ENCODE measurements around the gene RALA. TPM values are rescaled to one million over a fixed set of nuclear protein-coding genes. Genes with fewer than 3 reads are reported as not detected.

The RALA gene
- total RNA-seq, 1 experiment from 2014 or later, result 27.3 TPM

DNA sequence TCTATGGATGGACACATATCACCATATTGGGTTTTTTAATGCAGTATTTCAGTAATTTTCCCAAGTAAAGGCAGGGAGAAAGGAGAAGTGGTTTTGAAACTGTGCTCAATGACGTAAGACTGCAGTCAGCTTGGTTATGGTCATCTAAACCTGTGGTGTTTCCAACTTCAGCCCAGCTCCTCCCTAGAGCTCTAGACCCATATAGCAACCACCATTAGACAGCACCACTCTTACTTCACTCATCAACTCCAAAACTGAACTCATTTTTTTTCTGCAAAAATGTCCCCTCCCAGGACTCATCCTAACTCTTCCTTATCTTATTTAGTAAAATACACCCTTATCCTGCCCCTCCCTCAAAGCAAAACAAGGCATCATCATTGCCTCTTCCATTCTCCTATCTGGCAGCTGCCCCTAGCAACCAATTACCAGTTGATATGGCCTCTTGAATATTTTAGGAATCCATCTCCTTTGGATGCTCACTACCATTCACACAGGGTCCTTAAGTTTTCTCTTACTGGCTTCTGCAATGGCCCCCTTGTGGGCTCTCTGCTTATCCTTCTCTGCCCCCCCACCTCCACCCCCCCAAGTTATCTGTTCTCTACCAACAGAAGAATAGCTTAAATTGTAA is 1.5 kb upstream of the RALA start (continued):
- TF ChIP-seq, protein P1, sequence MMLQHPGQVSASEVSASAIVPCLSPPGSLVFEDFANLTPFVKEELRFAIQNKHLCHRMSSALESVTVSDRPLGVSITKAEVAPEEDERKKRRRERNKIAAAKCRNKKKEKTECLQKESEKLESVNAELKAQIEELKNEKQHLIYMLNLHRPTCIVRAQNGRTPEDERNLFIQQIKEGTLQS (IDR thresholded peaks at IDR 0.05), result no peak
- TF ChIP-seq, protein P2, sequence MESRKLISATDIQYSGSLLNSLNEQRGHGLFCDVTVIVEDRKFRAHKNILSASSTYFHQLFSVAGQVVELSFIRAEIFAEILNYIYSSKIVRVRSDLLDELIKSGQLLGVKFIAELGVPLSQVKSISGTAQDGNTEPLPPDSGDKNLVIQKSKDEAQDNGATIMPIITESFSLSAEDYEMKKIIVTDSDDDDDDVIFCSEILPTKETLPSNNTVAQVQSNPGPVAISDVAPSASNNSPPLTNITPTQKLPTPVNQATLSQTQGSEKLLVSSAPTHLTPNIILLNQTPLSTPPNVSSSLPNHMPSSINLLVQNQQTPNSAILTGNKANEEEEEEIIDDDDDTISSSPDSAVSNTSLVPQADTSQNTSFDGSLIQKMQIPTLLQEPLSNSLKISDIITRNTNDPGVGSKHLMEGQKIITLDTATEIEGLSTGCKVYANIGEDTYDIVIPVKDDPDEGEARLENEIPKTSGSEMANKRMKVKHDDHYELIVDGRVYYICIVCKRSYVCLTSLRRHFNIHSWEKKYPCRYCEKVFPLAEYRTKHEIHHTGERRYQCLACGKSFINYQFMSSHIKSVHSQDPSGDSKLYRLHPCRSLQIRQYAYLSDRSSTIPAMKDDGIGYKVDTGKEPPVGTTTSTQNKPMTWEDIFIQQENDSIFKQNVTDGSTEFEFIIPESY (IDR thresholded peaks at IDR 0.05; ENCODE audit: extremely low read depth, insufficient replicate concordance, low read length), result no peak
- TF ChIP-seq EZH2 (IDR thresholded peaks at IDR 0.05) (no peak), ZNF274 (IDR thresholded peaks at IDR 0.05; ENCODE audit: low read depth, low read length) (no peak), CBX3 (IDR thresholded peaks at IDR 0.05; ENCODE audit: low read depth) (no peak), TCF7L2 (IDR thresholded peaks at IDR 0.05; ENCODE audit: borderline replicate concordance, extremely low read depth, insufficient read depth, insufficient read length) (no peak)
- TF ChIP-seq, protein P3, sequence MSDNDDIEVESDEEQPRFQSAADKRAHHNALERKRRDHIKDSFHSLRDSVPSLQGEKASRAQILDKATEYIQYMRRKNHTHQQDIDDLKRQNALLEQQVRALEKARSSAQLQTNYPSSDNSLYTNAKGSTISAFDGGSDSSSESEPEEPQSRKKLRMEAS (IDR thresholded peaks at IDR 0.05), result no peak

DNA sequence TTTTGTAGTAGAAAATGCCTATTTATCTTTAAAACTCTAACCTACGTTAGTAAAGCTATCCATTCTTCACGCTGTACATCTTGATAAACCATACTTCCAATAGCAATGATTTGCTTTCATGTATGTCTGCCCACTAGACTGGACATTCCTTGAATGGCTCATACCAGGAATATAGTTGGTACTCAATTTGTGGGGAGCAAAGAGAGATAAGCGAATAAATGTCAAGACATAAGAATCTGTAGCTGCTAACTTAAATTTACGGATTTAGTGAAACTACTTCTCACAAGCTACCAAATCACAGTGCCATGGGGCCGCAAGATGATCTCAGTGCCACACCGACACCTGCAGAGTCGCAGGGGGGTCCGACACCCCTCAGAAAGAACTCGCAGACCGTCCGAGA is 763 bp upstream of the RALA start:
- ChIA-PET POLR2A (interaction anchor here (1.1 kb wide), 1 partner anchor 9 kb away, joined by 4 read pairs; no protein-coding TSS in a partner anchor), CTCF (interaction anchor here (2.1 kb wide), 1 partner anchor 42 kb away, joined by 9 read pairs; no protein-coding TSS in a partner anchor), RAD21 (ENCODE audit: low non-redundant PET in 1 of 2, low total read pairs in 2 of 2, uncharacterized antibody in 2 of 2, unreplicated experiment in 2 of 2) (no interaction called here)
- Histone ChIP-seq H4K20me1 (ENCODE audit: insufficient read depth) (no peaks in the 10 kb centered on the region), H3K4me2 (ENCODE audit: low read length) (peak overlapping the region; percentile 82), H3K36me3 (ENCODE audit: control insufficient read depth in 1 of 2, insufficient read depth in 2 of 2, low read length in 2 of 2) (no peaks in the 10 kb centered on the region), H3K9me3 (ENCODE audit: control insufficient read depth in 1 of 2, insufficient read depth in 1 of 2, low read depth in 1 of 2, low read length in 2 of 2) (no peaks in the 10 kb centered on the region), H3K9ac (ENCODE audit: low read length) (peak overlapping the region; percentile 84), H2AFZ (ENCODE audit: low read depth, low read length, poor library complexity, severe bottlenecking) (no peak overlapping the region), H3K9me2 (ENCODE audit: insufficient read depth) (no peaks in the 10 kb centered on the region), H3K79me2 (ENCODE audit: insufficient read depth, low read length) (peaks cover 50% of the 10 kb centered on the region), H3K4me3 (replicated peaks in 1 of 2; ENCODE audit: low read depth in 1 of 2, low read length in 2 of 2) (peak overlapping the region; percentile 57 to 84), H3K4me1 (ENCODE audit: control insufficient read depth in 1 of 2, insufficient read depth in 2 of 2, low read length in 2 of 2) (peaks cover 5 to 19% of the 10 kb centered on the region in 2 experiments), H3K27me3 (ENCODE audit: insufficient read depth, low read length) (no peaks in the 10 kb centered on the region), H3K27ac (ENCODE audit: low read depth, low read length) (peak overlapping the region; percentile 78)
- ATAC-seq, result no peak
- intact Hi-C loops (cut with micrococcal nuclease), result loop anchor here (5.0 kb wide), 1 partner anchor 125 kb away; no protein-coding TSS in a partner anchor
- no peak for DNase-seq (ENCODE audit: low read depth, low spot score)
- TSS peak; percentile 76 for BruUV-seq (replicated peaks)
- TF ChIP-seq, protein P3 (IDR thresholded peaks at IDR 0.05), result no peak
- TF ChIP-seq SRF (IDR thresholded peaks at IDR 0.05; ENCODE audit: low read depth) (no peak), SP1 (IDR thresholded peaks at IDR 0.05; ENCODE audit: low read depth) (no peak), ZFX (IDR thresholded peaks at IDR 0.05) (no peak), YY1 (IDR thresholded peaks at IDR 0.05; ENCODE audit: extremely low read depth, insufficient replicate concordance, low read depth, low read length) (no peak), FOSL1 (IDR thresholded peaks at IDR 0.05; ENCODE audit: low read depth) (no peak), RAD21 (IDR thresholded peaks at IDR 0.05; ENCODE audit: low read depth) (no peak), CEBPB (IDR thresholded peaks at IDR 0.05; ENCODE audit: low read depth) (no peak)
- TF ChIP-seq, protein P1 (IDR thresholded peaks at IDR 0.05), result no peak
- TF ChIP-seq, protein P2 (IDR thresholded peaks at IDR 0.05; ENCODE audit: extremely low read depth, insufficient replicate concordance, low read length), result no peak
- TF ChIP-seq, protein P4, sequence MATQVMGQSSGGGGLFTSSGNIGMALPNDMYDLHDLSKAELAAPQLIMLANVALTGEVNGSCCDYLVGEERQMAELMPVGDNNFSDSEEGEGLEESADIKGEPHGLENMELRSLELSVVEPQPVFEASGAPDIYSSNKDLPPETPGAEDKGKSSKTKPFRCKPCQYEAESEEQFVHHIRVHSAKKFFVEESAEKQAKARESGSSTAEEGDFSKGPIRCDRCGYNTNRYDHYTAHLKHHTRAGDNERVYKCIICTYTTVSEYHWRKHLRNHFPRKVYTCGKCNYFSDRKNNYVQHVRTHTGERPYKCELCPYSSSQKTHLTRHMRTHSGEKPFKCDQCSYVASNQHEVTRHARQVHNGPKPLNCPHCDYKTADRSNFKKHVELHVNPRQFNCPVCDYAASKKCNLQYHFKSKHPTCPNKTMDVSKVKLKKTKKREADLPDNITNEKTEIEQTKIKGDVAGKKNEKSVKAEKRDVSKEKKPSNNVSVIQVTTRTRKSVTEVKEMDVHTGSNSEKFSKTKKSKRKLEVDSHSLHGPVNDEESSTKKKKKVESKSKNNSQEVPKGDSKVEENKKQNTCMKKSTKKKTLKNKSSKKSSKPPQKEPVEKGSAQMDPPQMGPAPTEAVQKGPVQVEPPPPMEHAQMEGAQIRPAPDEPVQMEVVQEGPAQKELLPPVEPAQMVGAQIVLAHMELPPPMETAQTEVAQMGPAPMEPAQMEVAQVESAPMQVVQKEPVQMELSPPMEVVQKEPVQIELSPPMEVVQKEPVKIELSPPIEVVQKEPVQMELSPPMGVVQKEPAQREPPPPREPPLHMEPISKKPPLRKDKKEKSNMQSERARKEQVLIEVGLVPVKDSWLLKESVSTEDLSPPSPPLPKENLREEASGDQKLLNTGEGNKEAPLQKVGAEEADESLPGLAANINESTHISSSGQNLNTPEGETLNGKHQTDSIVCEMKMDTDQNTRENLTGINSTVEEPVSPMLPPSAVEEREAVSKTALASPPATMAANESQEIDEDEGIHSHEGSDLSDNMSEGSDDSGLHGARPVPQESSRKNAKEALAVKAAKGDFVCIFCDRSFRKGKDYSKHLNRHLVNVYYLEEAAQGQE (IDR thresholded peaks at IDR 0.05; ENCODE audit: low read depth), result no peak
